Psoas muscle (tissue), 8 donors: Measurements from ENCODE around the gene WDR5. TPM values are rescaled to one million over a fixed set of nuclear protein-coding genes. Genes with fewer than 3 reads are reported as not detected.
A peak's percentile ranks its signal among the peaks of the same experiment; 100 is the strongest.

Source experiments
- ATAC-seq, 4 donors: fragments of 200-7000 bp; cut with Tn5 transposase; one replicate each; pipeline ENCODE4 v1.9.1; 2020; ENCODE audit warnings: moderate library complexity in 3 of 4, mild to moderate bottlenecking in 2 of 4
- DNase-seq, 2 donors: peaks; one replicate each; pipeline ENCODE4 v3.0.0-alpha.2; 2020
- H3K27ac ChIP-seq: fragments of 200-600 bp; one replicate; pipeline ENCODE4 v1.8.0; 2022
- H3K27me3 ChIP-seq, 3 donors: fragments of 200-600 bp in 1 of 3; one replicate each; pipeline versions ENCODE4 v1.6.1 to v1.8.0; 2013 to 2022; ENCODE audit warnings: low read length in 2 of 3, mild to moderate bottlenecking in 2 of 3, moderate library complexity in 1 of 3; ENCODE audit not compliant: insufficient read depth in 3 of 3
- H3K36me3 ChIP-seq, 2 donors: fragments of 200-600 bp in 1 of 2; one replicate each; pipeline versions ENCODE4 v1.6.1 to v1.8.0; 2013 to 2022; ENCODE audit warnings: low read depth in 1 of 2, mild to moderate bottlenecking in 1 of 2, moderate library complexity in 1 of 2; ENCODE audit not compliant: insufficient read depth in 1 of 2
- H3K4me1 ChIP-seq: fragments of 200-600 bp; one replicate; pipeline ENCODE4 v1.8.0; 2022
- H3K4me3 ChIP-seq: fragments of 200-600 bp; one replicate; pipeline ENCODE4 v1.8.0; 2022; ENCODE audit warnings: mild to moderate bottlenecking
- H3K9me3 ChIP-seq: fragments of 200-600 bp; one replicate; pipeline ENCODE4 v1.8.0; 2022
- CTCF ChIP-seq: fragments of 200-600 bp; IDR thresholded peaks from one replicate; pipeline ENCODE4 v1.8.0; 2022; ENCODE audit warnings: antibody characterized with exemption
- WGBS, 3 donors: extraction: QIAGEN DNeasy Blood & Tissue Kit; methylation state at CpG; one replicate each; pipeline versions ENCODE4 v1.1.6 to v1.1.7; 2013; 5-methylcytosine and 5-hydroxymethylcytosine counted together
- intact Hi-C, 2 donors: fragments of 100-400 bp; cut with DNase I; formaldehyde crosslinking; loops; one replicate each; pipeline versions ENCODE4 v1.11.0 to v1.14.2; 2022
- polyA plus RNA-seq, 3 donors: library from polyadenylated mRNA; stranded (reverse); fragments of 200-250 nt; gene quantifications; one replicate each; pipeline ENCODE4 v1.2.3, GENCODE V29; 2013
- total RNA-seq, 4 donors: library from RNA; stranded (reverse); fragmentation: NEBNext Ultra II Directional in 2 of 4; extraction: Animal tissue kit (Norgen Biotek cat#: 25700) in 2 of 4; gene quantifications; one replicate each; pipeline versions ENCODE4 v1.2.1 to v1.2.4, GENCODE V29; 2021 to 2023
- donor health status: healthy with polysubstance abuse.
- donor health status: DM: no; HTN: no; CAD: no; lungs with moderate emphysema.
- donor health status: Bipolar disorder and iron deficiency.
- donor health status: healthy.
- donor health status: DM: yes; HTN: yes; CAD: no.
- donor health status: DM: no; HTN: no; CAD: no.
- donor health status: DM: no; HTN: no; CAD: no.
- donor health status: DM: yes; HTN: yes; CAD: no.

The WDR5 gene
- total and polyA plus RNA-seq, 7 donors = 21.4 to 52.0 (median 30.1) TPM

GRCh38 chr9:134208981-134209725, 73.3 kb downstream of the WDR5 start:
- H3K4me1 ChIP-seq = peaks cover 25% of the 10 kb centered on the region
- no peaks in the 10 kb centered on the region for H3K9me3 ChIP-seq
- peaks cover 0 to 1% (median 0%) of the 10 kb centered on the region in 3 donors for H3K27me3 ChIP-seq
- TF ChIP-seq CTCF = no peak
- DNase-seq (peak; percentile 8 to 43), ATAC-seq (no peak)
- intact Hi-C loops = no loop called here
- no peak overlapping the region for H3K4me3 ChIP-seq
- H3K36me3 ChIP-seq = no peaks in the 10 kb centered on the region
- WGBS, 3 donors = 92 to 96% (median 93%) methylated on average over 20 of the region's 20 CpGs
- peak overlapping the region; percentile 18 for H3K27ac ChIP-seq

Other genes with a start within 250 kb of the WDR5 start
- gene VAV2, start 143.8 kb upstream of the WDR5 start, total RNA-seq = 1 to 10 TPM; 1.3 to 2.9 (median 1.8) TPM
- gene VAV2, start 143.8 kb upstream of the WDR5 start, polyA plus RNA-seq = 1 to 10 TPM in 1 of 3 donors, under 1 TPM in 2; 0.70 to 1.8 (median 0.73) TPM
- 1 to 10 TPM; 2.4 to 4.3 (median 4.2) TPM for gene BRD3OS, start 110.6 kb upstream of the WDR5 start, total RNA-seq
- gene BRD3OS, start 110.6 kb upstream of the WDR5 start, polyA plus RNA-seq = 1 to 10 TPM; 1.2 to 8.7 (median 2.7) TPM
- gene BRD3, start 68.1 kb upstream of the WDR5 start, total RNA-seq = 10 to 100 TPM; 21.7 to 28.2 (median 24.8) TPM
- gene BRD3, start 68.1 kb upstream of the WDR5 start, polyA plus RNA-seq = 10 to 100 TPM in 1 of 3 donors, 1 to 10 TPM in 2; 7.5 to 16.5 (median 8.6) TPM
- gene RNU6ATAC, start 28.5 kb downstream of the WDR5 start, total RNA-seq = 100 to 1,000 TPM in 2 of 4 donors, 10 to 100 TPM in 2; 13.1 to 120 (median 74.0) TPM
- gene RNU6ATAC, start 28.5 kb downstream of the WDR5 start, polyA plus RNA-seq = not detected
- 100 to 1,000 TPM in 3 of 4 donors, 10 to 100 TPM in 1; 84.3 to 192 (median 147) TPM for gene RXRA, start 190.4 kb downstream of the WDR5 start, total RNA-seq
- gene RXRA, start 190.4 kb downstream of the WDR5 start, polyA plus RNA-seq = 100 to 1,000 TPM in 1 of 3 donors, 10 to 100 TPM in 2; 37.7 to 156 (median 76.4) TPM